ENCODE data around the gene MARK3.

MARK3 gene

GRCh38 chr14:103531421-103532215, 146.4 kb downstream of the MARK3 start:
- no peak for TF ChIP-seq CTCF (IDR thresholded peaks at IDR 0.05)

GRCh38 chr14:103532216-103533136, 147.3 kb downstream of the MARK3 start:
- no peak for TF ChIP-seq CTCF (IDR thresholded peaks at IDR 0.05)

DNA sequence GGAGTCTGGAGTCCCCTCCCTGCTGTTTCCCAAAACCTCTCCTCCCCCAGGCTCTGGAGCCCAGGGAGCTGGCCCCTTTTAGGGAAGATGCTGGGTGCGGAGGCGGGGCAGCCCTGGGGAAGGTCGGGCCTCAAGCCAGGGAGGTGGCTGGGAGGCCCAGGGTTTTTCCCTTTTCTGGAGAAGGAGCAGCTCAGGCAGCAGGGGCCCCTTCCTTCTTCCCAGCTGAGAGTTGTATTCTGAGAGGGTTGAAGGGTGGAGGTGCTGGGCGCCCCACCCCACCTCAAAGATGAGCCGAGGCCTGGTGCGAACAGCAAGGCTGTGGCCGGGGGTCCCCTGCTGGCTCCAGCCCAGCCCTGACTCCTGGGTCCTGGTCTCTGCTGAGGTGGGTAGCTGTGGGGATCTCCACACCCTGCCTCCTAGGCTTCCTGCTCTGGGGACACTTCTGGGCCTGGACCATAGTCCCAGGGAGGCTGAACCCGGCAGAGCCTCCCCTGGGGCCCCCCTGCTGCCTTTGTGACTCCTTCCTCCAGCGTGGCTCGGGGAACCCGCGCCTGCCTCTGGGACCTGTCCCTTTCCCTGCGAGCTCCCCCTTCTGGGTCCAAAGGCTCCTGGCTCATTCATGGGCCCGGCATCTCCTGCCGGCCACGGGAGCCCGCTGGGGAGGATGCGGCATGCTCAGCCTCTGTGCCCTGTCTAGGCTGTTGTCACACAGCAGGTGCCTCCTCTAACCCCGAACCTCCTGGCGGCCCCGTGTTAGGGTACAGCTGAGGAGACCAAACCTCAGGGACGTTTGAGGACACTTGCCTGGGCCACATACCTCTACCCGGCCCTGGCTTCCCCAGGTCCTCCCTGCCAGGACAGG, 148.2 kb downstream of the MARK3 start:
- no peak for TF ChIP-seq CTCF (IDR thresholded peaks at IDR 0.05)

- no peak for TF ChIP-seq CTCF (IDR thresholded peaks at IDR 0.05)
Observed at GRCh38 chr14:103533999-103534575, 148.9 kb downstream of the MARK3 start.

GRCh38 chr14:103534576-103535061, 149.4 kb downstream of the MARK3 start:
- no peak for TF ChIP-seq CTCF (IDR thresholded peaks at IDR 0.05)

DNA sequence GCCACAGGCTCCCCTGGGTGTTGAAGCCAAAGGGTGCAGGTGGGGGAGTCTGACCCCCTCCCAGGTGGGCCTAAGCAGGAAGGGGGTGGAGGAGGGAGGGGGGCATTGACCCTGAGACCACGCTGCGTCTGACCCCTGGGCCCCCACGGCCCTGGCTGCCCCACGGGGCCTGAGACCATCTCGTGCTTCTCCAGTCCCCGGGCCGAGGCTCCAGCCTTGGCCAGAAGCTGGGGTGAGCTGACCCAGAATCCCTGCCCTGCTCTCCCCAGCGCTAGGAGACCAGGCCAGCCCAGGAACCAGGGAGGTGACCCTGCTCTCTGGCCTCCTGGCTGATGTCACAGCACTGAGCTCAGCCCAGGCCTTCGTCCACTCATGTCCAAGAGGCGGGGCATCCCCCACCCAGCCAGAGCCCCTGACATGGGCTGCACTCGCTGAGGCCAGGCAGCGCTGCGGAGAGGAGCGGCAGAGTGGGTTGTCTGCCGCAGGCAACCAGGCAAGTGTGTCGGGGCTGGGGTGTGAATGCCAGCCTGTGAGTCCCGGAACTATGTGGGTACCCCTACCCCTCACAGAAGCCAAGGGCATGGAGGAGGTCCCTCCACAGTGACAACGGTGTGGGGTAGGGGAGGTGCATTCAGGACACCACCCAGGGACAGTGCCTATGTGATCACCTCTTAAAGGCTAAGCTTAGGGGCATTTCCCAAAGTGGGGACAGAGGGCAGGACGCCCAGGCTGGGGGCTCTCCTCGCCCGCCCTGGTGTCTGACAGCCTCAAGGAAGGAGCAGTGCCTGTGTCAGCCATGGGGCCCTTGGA, 150.1 kb downstream of the MARK3 start:
- no peak for TF ChIP-seq CTCF (IDR thresholded peaks at IDR 0.05)

Data from LNCAP (cell line).